ENCODE results near the gene SYCP2L. TPM values are rescaled to one million over a fixed set of nuclear protein-coding genes. Genes with fewer than 3 reads are reported as not detected.

SYCP2L gene
- polyA plus RNA-seq, 1 donor from 2014 or later: 9.4 TPM

- Histone ChIP-seq H2AFZ (ENCODE audit: low read depth, low read length) (no peak overlapping the region), H3K9ac (ENCODE audit: low read length) (no peak overlapping the region), H3K9me3 (ENCODE audit: low read length) (no peaks in the 10 kb centered on the region), H4K20me1 (ENCODE audit: insufficient read depth) (no peaks in the 10 kb centered on the region), H3F3A (ENCODE audit: insufficient read depth, low read length, poor library complexity, severe bottlenecking) (no peaks in the 10 kb centered on the region), H3K4me3 (ENCODE audit: low read length) (no peak overlapping the region), H3K9me2 (ENCODE audit: insufficient read depth, low read length) (no peaks in the 10 kb centered on the region), H3K27ac (ENCODE audit: low read length) (no peak overlapping the region), H3K36me3 (ENCODE audit: insufficient read depth, low read length) (no peaks in the 10 kb centered on the region), H3K27me3 (ENCODE audit: insufficient read depth, low read depth, low read length) (no peaks in the 10 kb centered on the region), H3K4me2 (ENCODE audit: low read length) (no peak overlapping the region), H3K79me2 (replicated peaks; ENCODE audit: insufficient read depth, low read length) (no peaks in the 10 kb centered on the region)
- TF ChIP-seq TAF1 (IDR thresholded peaks at IDR 0.05; ENCODE audit: low read depth) (no peak), SMC3 (conservative IDR thresholded peaks at IDR 0.05; ENCODE audit: poor library complexity) (no peak), EZH2 (IDR thresholded peaks at IDR 0.05; ENCODE audit: borderline replicate concordance, insufficient read depth, low read length, poor library complexity, severe bottlenecking) (no peak), RAD21 (conservative IDR thresholded peaks at IDR 0.05) (no peak), POLR2AphosphoS5 (IDR thresholded peaks at IDR 0.05) (no peak), CTCF (IDR thresholded peaks at IDR 0.05; ENCODE audit: poor library complexity, severe bottlenecking) (no peak), EP300 (conservative IDR thresholded peaks at IDR 0.05; ENCODE audit: poor library complexity, severe bottlenecking) (no peak), MXI1 (conservative IDR thresholded peaks at IDR 0.05; ENCODE audit: poor library complexity, severe bottlenecking) (no peak), REST (IDR thresholded peaks at IDR 0.05; ENCODE audit: borderline replicate concordance) (no peak)
Measured at GRCh38 chr6:11021714-11022113, 134.9 kb downstream of the SYCP2L start.

GRCh38 chr6:11023032-11023431 lies 136.2 kb downstream of the SYCP2L start:
- H3K4me3 ChIP-seq (ENCODE audit: low read length): no peak overlapping the region
- no peaks in the 10 kb centered on the region for H3K27me3 ChIP-seq (ENCODE audit: insufficient read depth, low read depth, low read length)
- no peak overlapping the region for H2AFZ ChIP-seq (ENCODE audit: low read depth, low read length)
- H3K36me3 ChIP-seq (ENCODE audit: insufficient read depth, low read length): no peaks in the 10 kb centered on the region
- H3F3A ChIP-seq (ENCODE audit: insufficient read depth, low read length, poor library complexity, severe bottlenecking): no peaks in the 10 kb centered on the region
- H3K79me2 ChIP-seq (replicated peaks; ENCODE audit: insufficient read depth, low read length): no peaks in the 10 kb centered on the region
- H3K9ac ChIP-seq (ENCODE audit: low read length): no peak overlapping the region
- H3K27ac ChIP-seq (ENCODE audit: low read length): no peak overlapping the region
- H3K4me2 ChIP-seq (ENCODE audit: low read length): no peak overlapping the region
- no peaks in the 10 kb centered on the region for H4K20me1 ChIP-seq (ENCODE audit: insufficient read depth)
- no peaks in the 10 kb centered on the region for H3K9me3 ChIP-seq (ENCODE audit: low read length)
- no peak for TF ChIP-seq TAF1 (IDR thresholded peaks at IDR 0.05; ENCODE audit: low read depth)
- no peak for TF ChIP-seq CTCF (IDR thresholded peaks at IDR 0.05; ENCODE audit: poor library complexity, severe bottlenecking)
- H3K9me2 ChIP-seq (ENCODE audit: insufficient read depth, low read length): no peaks in the 10 kb centered on the region

Other genes starting within 250 kb of the SYCP2L start
- gene C6orf52, start 192.4 kb upstream of the SYCP2L start, polyA plus RNA-seq: 5.7 and 9.4 TPM in 2 replicates
- 30.4 and 33.1 TPM in 2 replicates for gene PAK1IP1, start 192.1 kb upstream of the SYCP2L start, polyA plus RNA-seq
- gene TMEM14C, start 164.0 kb upstream of the SYCP2L start, polyA plus RNA-seq: 106 and 124 TPM in 2 replicates
- 149 and 182 TPM in 2 replicates for gene TMEM14B, start 139.2 kb upstream of the SYCP2L start, polyA plus RNA-seq
- gene MAK, start 48.5 kb upstream of the SYCP2L start, polyA plus RNA-seq: not detected in 2 replicates
- not detected in 2 replicates for gene GCM2, start 5.0 kb upstream of the SYCP2L start, polyA plus RNA-seq
- 4.3 and 5.4 TPM in 2 replicates for gene ELOVL2, start 157.3 kb downstream of the SYCP2L start, polyA plus RNA-seq
- 47.5 and 51.0 TPM in 2 replicates for gene SMIM13, start 206.8 kb downstream of the SYCP2L start, polyA plus RNA-seq
- gene ERVFRD-1, start 224.7 kb downstream of the SYCP2L start, polyA plus RNA-seq: not detected in 2 replicates